BLaER1 (cell line): ENCODE data around the gene STAB1.

ENCODE experiments used
- H3K27ac ChIP-seq: shearing (Covaris generic); formaldehyde crosslinking; 2 replicates; pipeline ENCODE4 v1.8.1; 2022
- H3K27me3 ChIP-seq: shearing (Covaris generic); formaldehyde crosslinking; 2 replicates; pipeline ENCODE4 v1.8.1; 2022
- H3K36me3 ChIP-seq: shearing (Covaris generic); formaldehyde crosslinking; 2 replicates; pipeline ENCODE4 v1.8.1; 2022
- H3K4me1 ChIP-seq: shearing (Covaris generic); formaldehyde crosslinking; 2 replicates; pipeline ENCODE4 v1.8.1; 2022
- H3K4me2 ChIP-seq: shearing (Covaris generic); formaldehyde crosslinking; 2 replicates; pipeline ENCODE4 v1.8.1; 2022
- H3K4me3 ChIP-seq: shearing (Covaris generic); formaldehyde crosslinking; 2 replicates; pipeline ENCODE4 v1.8.1; 2022
- H3K9ac ChIP-seq: shearing (Covaris generic); formaldehyde crosslinking; 2 replicates; pipeline ENCODE4 v1.8.1; 2022
- H3K9me3 ChIP-seq: shearing (Covaris generic); formaldehyde crosslinking; 2 replicates; pipeline ENCODE4 v1.8.1; 2022
- H4K20me1 ChIP-seq: shearing (Covaris generic); formaldehyde crosslinking; 2 replicates; pipeline ENCODE4 v1.8.1; 2022
- Cebpa-rat ChIP-seq: shearing (Covaris generic); IDR thresholded peaks from 2 replicates; pipeline ENCODE4 v1.8.1; 2022

Gene STAB1

DNA sequence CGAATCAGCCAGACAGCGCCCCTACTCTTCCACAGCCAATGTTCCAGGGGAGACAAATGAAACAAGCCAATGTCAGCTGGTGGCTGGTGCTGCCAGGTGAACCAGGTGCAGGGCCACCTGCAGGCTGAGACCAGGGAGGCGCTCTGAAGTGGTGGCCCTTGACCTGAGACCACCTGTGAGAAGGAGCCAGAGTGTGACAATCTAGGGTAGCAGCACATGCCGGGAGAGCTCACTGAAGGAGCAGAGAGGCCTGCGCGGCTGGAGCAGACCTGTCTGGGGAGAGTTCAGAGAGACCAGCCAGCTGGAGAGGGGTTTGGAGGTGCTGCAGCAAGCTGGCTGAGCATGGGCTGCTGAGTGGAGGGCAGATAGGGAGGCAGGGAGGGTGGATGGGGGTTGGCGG, 693 bp upstream of the STAB1 start:
- peak overlapping the region; percentile 74 for H3K4me2 ChIP-seq
- H3K4me1 ChIP-seq = peaks cover 67% of the 10 kb centered on the region
- no peak for TF ChIP-seq Cebpa-rat
- H3K4me3 ChIP-seq = no peak overlapping the region
- no peaks in the 10 kb centered on the region for H3K27me3 ChIP-seq
- H4K20me1 ChIP-seq = peaks cover 49% of the 10 kb centered on the region
- H3K9ac ChIP-seq = 0 out of 2 replicates have a peak overlapping the region, but pooled peaks have one; percentile 64
- H3K36me3 ChIP-seq = peaks cover 47% of the 10 kb centered on the region
- H3K27ac ChIP-seq = 0 out of 2 replicates have a peak overlapping the region, but pooled peaks have one; percentile 60
- H3K9me3 ChIP-seq = no peaks in the 10 kb centered on the region

DNA sequence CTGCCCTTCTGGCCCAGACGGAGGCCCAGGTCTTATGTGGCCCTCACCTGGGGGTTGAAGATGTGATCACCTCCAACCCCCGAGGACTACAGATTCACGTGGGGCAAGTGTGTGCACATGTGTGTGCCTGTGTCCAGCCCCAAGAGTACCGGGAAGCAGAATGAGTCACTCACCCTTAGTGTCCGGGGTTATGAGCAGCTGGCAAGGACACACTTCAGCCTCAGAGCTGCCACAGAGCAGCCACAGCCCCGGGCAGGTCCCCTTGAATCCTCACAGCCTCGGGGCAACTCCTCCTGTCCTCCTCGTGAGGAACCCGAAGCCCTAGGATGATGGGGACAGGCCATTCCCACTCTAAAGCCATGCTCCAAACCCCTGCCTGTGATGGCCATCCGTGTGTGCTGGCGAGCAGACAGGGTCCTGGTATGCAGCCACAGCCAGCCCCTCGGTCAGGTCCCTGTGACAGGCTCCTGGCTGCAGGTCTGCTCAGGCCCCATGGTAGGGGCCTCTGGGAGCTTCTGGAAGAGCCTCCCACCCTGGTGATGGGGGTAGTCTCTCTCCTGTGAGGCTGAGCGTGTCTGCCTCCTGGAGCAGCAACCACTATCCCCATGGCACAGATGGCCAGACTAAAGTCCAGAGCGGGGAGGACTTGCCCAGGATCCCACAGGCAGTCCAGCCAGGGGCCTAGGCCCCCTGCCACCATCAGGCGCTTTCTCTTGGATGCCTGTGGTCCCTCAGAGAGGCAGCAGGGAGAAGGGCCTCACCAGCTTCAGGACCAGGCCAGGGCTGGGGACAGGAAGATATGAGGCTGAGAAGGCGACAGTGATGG, 852 bp downstream of the STAB1 start:
- H4K20me1 ChIP-seq = peaks cover 34% of the 10 kb centered on the region
- H3K9ac ChIP-seq = peak overlapping the region; percentile 64; the same call in 1 of the 2 replicates
- no peaks in the 10 kb centered on the region for H3K9me3 ChIP-seq
- H3K4me2 ChIP-seq = peak overlapping the region; percentile 74
- TF ChIP-seq Cebpa-rat = no peak
- H3K4me3 ChIP-seq = no peak overlapping the region
- no peaks in the 10 kb centered on the region for H3K27me3 ChIP-seq
- H3K36me3 ChIP-seq = peaks cover 32% of the 10 kb centered on the region
- 0 out of 2 replicates have a peak overlapping the region, but pooled peaks have one; percentile 60 for H3K27ac ChIP-seq
- peaks cover 67% of the 10 kb centered on the region for H3K4me1 ChIP-seq

DNA sequence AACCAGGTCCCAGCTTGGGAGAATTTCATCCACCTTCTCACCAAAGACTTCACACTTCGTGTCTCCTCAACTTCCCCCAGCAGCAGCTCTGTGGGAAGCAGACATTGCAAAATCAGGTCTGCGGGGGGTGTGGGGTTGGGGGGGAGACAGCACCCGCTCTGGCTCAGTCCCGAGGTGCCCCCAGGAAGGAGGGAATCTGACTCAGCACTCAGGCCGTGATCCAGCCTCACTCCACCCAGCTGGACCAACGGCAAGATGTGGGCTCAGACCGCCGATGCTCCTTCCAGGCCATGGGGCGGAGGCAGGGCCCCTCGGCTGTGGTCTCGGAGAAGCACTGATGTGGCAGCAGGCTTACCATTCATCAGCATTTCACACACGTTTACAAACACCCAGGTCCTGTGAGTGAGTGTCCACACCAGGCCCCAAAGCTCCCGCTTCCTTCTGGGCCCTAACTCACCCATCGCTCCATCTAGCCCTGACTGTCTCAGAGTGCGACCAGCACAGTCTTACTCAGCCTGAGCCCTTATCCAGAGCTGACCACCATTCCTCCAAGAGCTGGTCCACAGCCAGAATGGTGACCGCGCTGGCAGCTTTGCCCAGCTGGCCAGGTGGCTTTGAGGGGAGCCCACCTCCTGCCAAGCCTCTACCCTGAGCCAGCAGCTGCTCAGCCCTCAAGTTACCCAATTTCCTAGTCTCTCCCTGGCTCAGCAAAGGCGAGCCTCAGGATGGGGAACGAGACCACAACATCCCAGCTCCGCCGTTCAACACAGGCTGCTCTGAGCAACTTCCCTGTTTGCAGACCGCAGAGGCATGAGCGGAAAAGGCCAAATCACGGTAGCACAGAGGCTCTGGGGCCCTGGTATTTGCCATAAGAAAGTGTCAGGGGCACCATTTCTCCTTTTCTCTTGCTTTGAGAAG, 3.3 kb downstream of the STAB1 start:
- peak overlapping the region; percentile 79 for H3K4me2 ChIP-seq

DNA sequence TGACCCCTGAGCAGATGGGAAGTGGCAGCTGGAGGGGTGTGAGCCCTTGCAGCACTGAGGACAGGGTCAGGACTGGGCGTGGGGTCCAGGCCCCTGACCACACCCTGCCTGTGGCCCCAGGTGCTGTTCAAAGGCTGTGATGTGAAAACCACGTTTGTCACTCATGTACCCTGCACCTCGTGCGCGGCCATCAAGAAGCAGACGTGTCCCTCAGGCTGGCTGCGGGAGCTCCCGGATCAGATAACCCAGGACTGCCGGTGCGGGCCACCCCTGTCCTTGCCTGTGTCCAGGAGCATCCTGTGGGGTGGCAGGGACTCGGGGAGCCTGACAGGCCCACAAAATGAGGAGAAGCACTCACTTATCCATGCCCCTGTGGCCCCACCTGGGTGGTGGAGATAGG, 5.9 kb downstream of the STAB1 start:
- Histone ChIP-seq H4K20me1 (no peaks in the 10 kb centered on the region), H3K9me3 (no peaks in the 10 kb centered on the region), H3K9ac (no peak overlapping the region), H3K4me3 (no peak overlapping the region), H3K36me3 (no peaks in the 10 kb centered on the region), H3K27me3 (no peaks in the 10 kb centered on the region), H3K27ac (no peak overlapping the region), H3K4me2 (no peak overlapping the region), H3K4me1 (peaks cover 70% of the 10 kb centered on the region)
- TF ChIP-seq Cebpa-rat = no peak

More for the DNA sequence above, 3.3 kb downstream of the STAB1 start:
- peaks cover 83% of the 10 kb centered on the region for H3K4me1 ChIP-seq
- no peak overlapping the region for H3K4me3 ChIP-seq
- H3K9ac ChIP-seq = peak overlapping the region; percentile 4; the same call in 1 of the 2 replicates
- no peaks in the 10 kb centered on the region for H3K9me3 ChIP-seq
- peak overlapping the region; percentile 61 for H3K27ac ChIP-seq
- H4K20me1 ChIP-seq = 0 out of 2 replicates have a peak, but pooled peaks cover 12% of the 10 kb centered on the region
- H3K27me3 ChIP-seq = no peaks in the 10 kb centered on the region
- H3K36me3 ChIP-seq = peaks cover 8% of the 10 kb centered on the region; the same call in 1 of the 2 replicates
- peak; percentile 55; the same call in 1 of the 2 replicates for TF ChIP-seq Cebpa-rat

DNA sequence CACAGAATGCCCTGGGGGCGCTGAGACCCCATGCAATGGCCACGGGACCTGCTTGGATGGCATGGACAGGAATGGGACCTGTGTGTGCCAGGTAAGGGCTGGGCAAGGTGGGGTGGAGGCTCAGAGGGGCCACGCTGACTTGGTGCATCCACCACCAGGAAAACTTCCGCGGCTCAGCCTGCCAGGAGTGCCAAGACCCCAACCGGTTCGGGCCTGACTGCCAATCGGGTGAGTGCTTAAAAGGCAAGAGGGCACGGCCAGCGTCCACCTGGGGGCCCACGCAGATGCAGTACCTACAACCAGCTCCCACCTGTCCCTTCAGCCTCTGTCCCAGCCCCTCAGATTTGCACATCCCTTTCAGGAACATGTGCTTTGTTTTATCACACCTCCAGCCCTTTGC, 6.9 kb downstream of the STAB1 start:
- Histone ChIP-seq H3K9me3 (no peaks in the 10 kb centered on the region), H3K9ac (no peak overlapping the region), H4K20me1 (no peaks in the 10 kb centered on the region), H3K4me2 (peak overlapping the region; percentile 63), H3K4me3 (no peak overlapping the region), H3K36me3 (no peaks in the 10 kb centered on the region), H3K27me3 (no peaks in the 10 kb centered on the region), H3K4me1 (peaks cover 66% of the 10 kb centered on the region), H3K27ac (peak overlapping the region; percentile 31; the same call in 1 of the 2 replicates)
- TF ChIP-seq Cebpa-rat = no peak

DNA sequence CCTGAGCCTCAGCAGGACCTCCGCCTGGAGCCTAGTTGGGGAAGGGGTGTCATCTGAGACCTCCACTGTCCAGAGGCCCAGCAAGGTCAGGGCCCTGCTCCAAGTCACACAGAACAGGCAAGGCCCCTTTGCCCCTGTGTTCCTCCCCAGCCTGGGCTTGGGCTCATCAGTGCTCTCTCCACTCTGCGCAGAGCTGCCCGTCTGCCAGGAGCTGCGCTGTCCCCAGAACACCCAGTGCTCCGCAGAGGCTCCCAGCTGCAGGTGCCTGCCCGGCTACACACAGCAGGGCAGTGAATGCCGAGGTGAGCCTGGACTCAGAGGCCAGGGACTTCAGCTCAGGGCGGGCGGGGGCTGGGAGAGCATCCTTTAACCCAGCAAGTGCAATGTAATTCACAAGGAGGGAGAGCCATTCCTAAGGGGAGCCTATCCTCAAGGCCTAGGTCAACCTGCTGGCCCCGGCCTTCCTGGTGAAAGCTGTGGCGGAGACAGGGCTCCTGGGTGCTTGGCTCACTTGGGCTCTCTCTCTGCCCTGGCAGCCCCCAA, 7.7 kb downstream of the STAB1 start:
- TF ChIP-seq Cebpa-rat = no peak
- no peak overlapping the region for H3K9ac ChIP-seq
- peak overlapping the region; percentile 63 for H3K4me2 ChIP-seq
- no peaks in the 10 kb centered on the region for H3K27me3 ChIP-seq
- no peak overlapping the region for H3K4me3 ChIP-seq
- H3K4me1 ChIP-seq = peaks cover 59% of the 10 kb centered on the region
- peak overlapping the region; percentile 31; the same call in 1 of the 2 replicates for H3K27ac ChIP-seq
- no peaks in the 10 kb centered on the region for H3K36me3 ChIP-seq
- H3K9me3 ChIP-seq = no peaks in the 10 kb centered on the region
- no peaks in the 10 kb centered on the region for H4K20me1 ChIP-seq

DNA sequence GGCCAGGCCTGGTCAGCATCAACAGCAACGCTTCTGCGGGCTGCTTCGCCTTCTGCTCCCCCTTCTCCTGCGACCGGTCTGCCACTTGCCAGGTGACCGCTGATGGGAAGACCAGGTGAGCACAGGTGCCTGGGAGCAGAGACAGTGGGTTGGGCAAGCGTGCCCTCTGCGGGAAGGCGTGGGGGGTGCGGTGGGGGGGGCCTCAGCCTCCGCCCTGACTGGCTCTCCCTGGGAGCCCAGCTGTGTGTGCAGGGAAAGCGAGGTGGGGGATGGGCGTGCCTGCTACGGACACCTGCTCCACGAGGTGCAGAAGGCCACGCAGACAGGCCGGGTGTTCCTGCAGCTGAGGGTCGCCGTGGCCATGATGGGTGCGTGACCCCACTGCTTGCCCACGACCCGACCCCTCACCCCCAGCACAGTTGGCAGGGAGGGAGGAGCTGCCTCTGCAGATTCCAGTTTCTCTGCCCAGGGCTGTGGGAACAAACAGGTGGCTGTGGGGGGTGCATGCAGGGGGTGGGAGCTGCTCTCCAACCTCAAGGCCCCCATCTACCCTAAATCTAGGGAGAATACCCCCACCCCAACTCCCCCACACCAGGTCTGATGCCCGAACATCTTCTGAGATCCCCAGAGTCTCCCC, 8.8 kb downstream of the STAB1 start:
- H3K9ac ChIP-seq = no peak overlapping the region
- no peaks in the 10 kb centered on the region for H4K20me1 ChIP-seq
- no peaks in the 10 kb centered on the region for H3K9me3 ChIP-seq
- no peaks in the 10 kb centered on the region for H3K36me3 ChIP-seq
- no peak overlapping the region for H3K4me3 ChIP-seq
- no peak overlapping the region for H3K27ac ChIP-seq
- H3K4me1 ChIP-seq = peaks cover 49% of the 10 kb centered on the region
- H3K4me2 ChIP-seq = no peak overlapping the region
- no peak for TF ChIP-seq Cebpa-rat
- no peaks in the 10 kb centered on the region for H3K27me3 ChIP-seq

DNA sequence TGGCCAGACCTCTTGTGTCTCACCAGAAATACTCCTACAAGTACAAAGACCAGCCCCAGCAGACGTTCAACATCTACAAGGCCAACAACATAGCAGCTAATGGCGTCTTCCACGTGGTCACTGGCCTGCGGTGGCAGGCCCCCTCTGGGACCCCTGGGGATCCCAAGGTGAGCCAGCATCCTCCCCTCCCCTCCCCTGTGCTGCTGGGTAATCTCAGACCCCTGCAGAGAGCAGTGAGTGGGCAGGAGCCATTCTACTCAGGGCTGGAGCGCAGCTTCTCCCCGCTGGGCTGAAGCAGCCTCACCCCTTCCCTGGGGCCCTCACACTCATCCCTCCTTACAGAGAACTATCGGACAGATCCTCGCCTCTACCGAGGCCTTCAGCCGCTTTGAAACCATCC, 9.8 kb downstream of the STAB1 start:
- H3K9me3 ChIP-seq = no peaks in the 10 kb centered on the region
- H3K9ac ChIP-seq = no peak overlapping the region
- H4K20me1 ChIP-seq = no peaks in the 10 kb centered on the region
- H3K36me3 ChIP-seq = no peaks in the 10 kb centered on the region
- no peak for TF ChIP-seq Cebpa-rat
- peaks cover 39% of the 10 kb centered on the region for H3K4me1 ChIP-seq
- no peaks in the 10 kb centered on the region for H3K27me3 ChIP-seq
- H3K27ac ChIP-seq = no peak overlapping the region
- H3K4me2 ChIP-seq = no peak overlapping the region
- no peak overlapping the region for H3K4me3 ChIP-seq
